ENCODE measurements around the gene GNAZ. TPM values are rescaled to one million over a fixed set of nuclear protein-coding genes. Genes with fewer than 3 reads are reported as not detected.

The GNAZ gene
- total RNA-seq, 1 experiment from 2014 or later: 9.1 TPM

DNA sequence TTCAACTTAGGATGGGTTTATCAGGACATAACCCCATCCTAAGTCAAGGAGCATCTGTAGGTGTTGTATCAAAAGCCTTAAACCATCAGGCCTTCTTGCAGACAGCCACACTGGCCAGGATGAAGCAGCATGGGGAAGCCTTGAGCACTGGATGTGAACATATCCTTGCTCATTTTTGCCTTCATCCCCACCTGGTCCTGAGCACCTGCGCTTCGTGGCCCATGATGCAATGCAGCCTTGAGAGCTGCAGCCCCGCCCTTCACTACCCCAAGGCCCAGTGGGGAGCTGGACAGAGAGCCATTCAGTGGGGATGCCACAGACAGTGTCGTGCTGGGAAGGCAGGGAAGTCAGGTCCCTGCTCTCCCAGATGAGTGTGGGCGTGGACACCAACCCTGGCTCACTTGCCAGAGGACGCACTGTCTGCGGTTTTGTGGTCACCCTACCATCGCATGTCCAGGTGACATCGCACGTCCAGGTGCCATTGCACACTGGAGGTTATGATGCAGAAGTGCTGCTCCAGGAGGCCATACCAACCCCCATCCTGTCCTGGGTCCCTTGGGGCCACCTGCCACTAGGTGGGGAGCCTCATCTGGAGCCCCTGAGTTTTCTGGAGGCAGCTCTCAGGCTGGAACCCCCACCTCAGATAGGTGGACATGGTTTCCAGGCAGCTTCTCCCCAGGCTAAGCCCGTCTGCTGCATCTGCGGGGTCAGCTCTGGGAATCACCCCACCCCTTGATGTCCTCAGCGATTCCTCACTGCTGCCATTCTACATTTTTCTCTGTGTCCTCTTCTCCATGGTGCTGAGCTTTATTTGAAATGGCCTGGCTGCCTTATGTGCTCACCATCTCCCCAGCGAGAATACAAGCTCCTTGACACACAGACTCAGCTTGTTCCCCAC is 14.4 kb downstream of the GNAZ start:
- no peak for DNase-seq (ENCODE audit: low read depth)
- in situ Hi-C loops (cut with HindIII; ENCODE audit: low pct_unique_long_range_greater_than_20kb, low sequenced_read_pairs): no loop called here

DNA sequence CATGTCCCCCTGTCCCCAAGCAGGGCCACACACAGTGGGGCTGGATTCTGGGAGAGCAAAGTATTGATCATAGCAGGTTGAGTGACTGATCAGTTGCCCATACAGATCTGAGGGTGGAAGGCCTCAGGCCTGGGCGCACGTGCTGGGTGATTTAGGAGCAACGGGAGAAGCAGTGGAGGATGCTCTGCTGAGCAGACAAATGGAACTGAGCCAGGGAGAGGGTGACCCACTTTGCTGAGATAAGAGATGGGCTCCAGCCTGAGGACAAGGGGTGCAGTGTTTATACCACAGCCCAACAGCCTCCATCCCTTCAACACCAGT is 15.0 kb downstream of the GNAZ start:
- in situ Hi-C loops (cut with HindIII; ENCODE audit: low pct_unique_long_range_greater_than_20kb, low sequenced_read_pairs): no loop called here
- no peak for DNase-seq (ENCODE audit: low read depth)

DNA sequence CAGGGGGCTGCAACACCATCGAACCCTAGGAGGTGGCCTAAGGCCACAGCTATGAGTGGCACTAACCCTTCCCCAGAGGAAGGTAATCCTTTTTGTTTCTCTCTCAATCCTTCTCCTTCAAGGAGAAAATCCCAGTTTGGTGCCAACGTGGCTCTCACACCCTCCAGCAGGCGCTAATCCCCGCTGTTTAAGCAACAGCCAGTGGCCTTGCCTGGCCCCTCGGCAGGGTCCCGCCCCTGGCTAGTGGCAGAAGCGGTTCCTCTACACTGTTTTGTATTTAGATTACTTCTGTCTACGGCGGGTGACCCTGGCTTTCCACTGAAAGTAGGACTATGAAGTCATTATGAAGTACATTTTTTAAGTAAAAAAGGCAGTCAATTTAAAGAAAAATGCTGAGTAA is 15.5 kb downstream of the GNAZ start:
- in situ Hi-C loops (cut with HindIII; ENCODE audit: low pct_unique_long_range_greater_than_20kb, low sequenced_read_pairs): no loop called here

DNA sequence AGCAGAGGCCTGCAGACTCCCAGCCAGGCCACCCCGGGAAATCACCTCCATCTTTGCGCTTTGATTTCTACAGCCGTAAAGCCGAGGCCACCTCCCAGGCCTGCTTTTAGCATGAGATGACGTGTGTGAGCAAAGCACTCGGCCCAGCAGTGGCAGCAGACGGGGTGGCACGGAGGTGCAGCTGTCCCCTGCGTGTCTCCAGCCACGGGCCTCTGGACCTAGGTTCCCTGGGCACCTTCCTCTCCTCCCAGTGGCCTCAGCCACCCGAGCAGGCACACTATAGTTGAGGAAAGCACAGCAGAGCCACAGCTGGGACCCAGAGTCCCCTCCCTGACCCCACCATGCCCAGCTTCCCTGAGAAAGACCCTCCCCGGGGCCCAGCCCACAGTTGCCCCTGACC is 15.9 kb downstream of the GNAZ start:
- in situ Hi-C loops (cut with HindIII; ENCODE audit: low pct_unique_long_range_greater_than_20kb, low sequenced_read_pairs): no loop called here

More for the DNA sequence above, 15.5 kb downstream of the GNAZ start:
- DNase-seq (ENCODE audit: low read depth): no peak

DNA sequence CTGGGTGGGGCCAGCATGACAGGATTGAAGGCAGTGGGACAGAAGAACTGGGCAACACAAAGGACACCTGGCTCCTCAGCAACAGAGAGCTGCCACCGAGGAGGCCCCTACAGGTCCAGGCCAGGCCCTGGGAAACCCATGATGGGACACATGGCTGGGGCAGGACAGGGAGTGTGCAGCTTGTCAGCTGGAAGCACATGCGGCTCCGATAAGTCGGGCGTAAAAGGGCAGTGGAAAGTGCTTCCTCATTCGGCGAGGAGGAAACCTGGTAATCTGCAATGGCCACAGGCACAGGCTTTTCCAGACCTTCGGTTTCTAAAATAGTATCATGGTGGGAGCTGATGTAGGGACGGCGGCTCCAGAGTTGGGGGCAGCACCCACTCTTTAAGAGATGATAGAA is 16.5 kb downstream of the GNAZ start:
- in situ Hi-C loops (cut with HindIII; ENCODE audit: low pct_unique_long_range_greater_than_20kb, low sequenced_read_pairs): no loop called here

More for the DNA sequence above, 15.9 kb downstream of the GNAZ start:
- DNase-seq (ENCODE audit: low read depth): no peak

DNA sequence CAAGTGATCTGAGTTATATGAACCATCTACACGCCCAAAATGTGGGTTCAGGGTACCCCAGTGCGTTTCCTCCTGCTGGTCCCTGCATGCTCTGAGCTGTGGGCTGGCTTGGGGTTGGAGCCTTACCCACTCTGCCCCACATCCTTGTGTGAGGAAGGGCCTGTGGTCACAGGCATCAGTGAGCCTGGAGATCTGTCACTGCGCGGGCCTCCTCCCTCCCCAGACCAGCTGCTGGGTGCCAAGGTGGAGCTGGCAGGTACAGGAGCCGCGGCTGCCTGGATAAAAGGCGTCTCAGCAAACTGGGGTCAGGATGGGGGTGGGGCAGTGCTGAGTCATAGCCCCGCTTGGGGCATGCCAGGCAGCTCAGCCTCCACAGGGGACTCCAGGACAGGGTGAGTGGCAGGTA is 17.9 kb downstream of the GNAZ start:
- no peak for DNase-seq (ENCODE audit: low read depth)
- in situ Hi-C loops (cut with HindIII; ENCODE audit: low pct_unique_long_range_greater_than_20kb, low sequenced_read_pairs): no loop called here

More for the DNA sequence above, 16.5 kb downstream of the GNAZ start:
- no peak for DNase-seq (ENCODE audit: low read depth)

DNA sequence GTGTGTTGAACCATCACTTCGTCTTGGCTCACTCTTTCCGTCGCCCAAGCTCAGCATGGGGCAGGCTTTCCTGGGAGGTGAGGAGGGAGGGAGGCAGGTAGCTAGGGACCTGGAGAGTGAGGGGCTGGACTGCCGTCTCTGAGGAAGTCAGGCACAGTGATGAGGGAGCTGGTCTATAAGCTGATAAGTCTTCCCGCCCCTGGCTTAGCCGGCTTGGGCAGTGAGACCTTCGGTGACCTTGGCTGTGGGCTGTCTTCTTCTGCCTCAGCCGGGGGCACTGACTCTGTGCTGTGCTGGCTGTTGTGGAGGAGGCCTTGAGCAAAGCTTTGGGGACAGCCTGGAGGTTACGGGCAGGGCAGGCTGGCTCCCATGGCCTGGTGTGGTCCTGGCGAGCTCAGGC is 18.7 kb downstream of the GNAZ start:
- DNase-seq (ENCODE audit: low read depth): no peak
- in situ Hi-C loops (cut with HindIII; ENCODE audit: low pct_unique_long_range_greater_than_20kb, low sequenced_read_pairs): no loop called here

DNA sequence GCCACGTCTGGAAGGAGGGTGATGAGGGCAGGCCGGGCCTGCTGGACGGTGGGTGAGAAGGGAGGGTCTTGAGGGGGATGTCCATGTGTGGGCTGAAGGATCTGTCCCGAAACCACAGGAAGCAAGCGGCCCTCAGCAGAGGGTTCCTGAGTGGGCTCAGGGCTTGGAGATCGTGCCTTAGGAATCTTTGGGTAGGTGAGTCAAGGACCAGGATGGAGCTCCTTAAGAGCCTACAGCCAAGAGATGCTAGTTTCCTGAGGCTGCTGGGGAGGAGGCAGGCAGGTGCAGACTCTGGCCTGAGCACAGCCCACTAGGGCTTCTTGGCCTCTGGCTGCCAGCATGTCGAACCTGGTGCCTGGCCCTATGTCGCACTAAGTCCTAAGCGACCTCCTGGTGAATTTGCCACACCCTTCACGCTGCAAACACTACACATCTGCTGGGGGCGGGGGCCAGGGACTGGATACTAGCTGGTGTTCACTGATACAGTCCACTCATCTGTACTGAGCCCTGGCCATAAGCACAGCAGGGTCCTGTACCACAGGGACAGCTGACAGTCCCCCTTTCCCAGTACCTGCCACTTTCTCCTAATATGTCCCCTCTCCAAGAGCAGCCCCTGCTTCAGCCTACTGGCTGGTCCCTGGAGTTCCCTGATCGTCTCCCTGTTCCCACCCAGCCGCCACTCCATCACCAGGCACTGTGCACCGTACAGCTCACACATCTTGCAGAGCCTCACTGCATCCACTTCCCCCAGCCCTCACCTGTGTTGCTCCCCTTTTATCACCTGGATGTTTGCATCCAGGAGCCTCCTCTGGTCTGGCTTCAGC is 19.5 kb downstream of the GNAZ start:
- no peak for DNase-seq (ENCODE audit: low read depth)
- in situ Hi-C loops (cut with HindIII; ENCODE audit: low pct_unique_long_range_greater_than_20kb, low sequenced_read_pairs): no loop called here

DNA sequence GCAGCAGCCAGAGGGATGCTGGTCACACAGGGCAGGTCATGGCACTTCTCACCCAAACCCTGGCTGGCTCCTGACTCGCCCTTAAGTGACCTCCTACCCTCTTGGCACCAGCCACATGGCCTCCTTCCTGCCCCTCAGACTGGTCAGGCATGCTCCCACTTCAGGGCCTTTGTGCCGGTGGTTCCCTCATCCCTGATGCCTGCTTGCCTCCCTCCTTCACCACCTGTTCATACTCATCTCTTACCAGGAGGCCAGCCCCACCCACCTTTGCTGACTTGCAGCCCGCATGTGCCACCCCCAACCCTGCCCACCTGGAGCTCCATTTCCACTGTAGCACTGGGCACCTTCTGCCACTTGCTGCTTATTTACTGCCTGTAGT is 20.1 kb downstream of the GNAZ start:
- DNase-seq (ENCODE audit: low read depth): no peak
- in situ Hi-C loops (cut with HindIII; ENCODE audit: low pct_unique_long_range_greater_than_20kb, low sequenced_read_pairs): no loop called here

DNA sequence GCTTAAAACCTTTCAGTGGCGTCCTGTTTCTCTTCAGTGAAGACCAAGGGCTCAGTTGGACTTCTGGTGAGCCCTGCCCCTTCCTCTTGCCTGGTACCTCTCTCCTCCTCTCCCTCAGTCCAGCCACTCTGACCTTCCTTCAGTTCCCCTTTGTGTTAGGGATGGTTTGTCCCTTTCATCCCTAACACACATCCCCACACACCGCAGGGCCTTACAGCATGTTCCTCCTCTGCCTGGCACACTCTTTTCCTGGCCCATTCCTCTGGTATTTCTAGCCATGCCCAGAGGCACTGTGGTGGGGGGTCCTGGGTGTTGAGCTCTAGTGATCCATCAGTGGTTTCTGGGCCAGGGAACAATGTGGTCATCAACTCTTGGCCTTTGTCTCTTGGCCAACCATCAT is 21.4 kb downstream of the GNAZ start:
- no peak for DNase-seq (ENCODE audit: low read depth)
- in situ Hi-C loops (cut with HindIII; ENCODE audit: low pct_unique_long_range_greater_than_20kb, low sequenced_read_pairs): no loop called here

DNA sequence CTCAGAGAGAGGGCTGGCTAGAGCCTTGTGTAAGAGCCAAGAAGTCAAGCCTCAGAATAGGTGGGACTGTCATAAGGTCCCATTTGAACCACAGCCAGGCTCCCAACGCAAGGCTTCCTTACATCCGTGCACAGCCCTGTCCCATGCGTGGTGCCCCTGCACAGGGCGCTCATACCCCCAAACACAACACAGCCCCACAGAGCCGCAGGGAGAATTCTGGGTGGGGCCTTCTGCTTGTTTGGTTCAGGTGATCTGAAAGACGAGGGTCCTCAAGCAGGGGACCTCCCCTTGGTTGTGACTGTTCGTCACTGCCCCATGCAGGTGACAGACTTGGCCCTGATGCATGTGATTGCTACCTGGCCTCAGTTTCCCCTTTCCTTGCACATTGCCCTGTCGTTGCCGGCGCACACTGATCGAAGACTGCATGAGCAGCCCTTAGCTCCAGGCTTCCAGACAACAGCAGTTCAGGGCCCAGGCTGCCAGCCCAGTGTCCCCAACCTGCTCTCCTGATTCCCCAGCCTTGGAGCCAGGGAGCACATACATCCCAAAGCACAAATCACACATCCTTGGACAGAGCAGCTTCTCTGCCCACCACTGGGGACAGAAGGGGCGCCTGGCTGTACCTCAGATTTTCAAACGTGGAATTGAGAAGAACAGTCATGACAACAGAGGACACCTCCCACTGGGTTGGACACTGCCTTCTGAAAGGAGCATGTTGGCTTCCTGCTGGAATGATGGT is 22.1 kb downstream of the GNAZ start:
- in situ Hi-C loops (cut with HindIII; ENCODE audit: low pct_unique_long_range_greater_than_20kb, low sequenced_read_pairs): no loop called here
- no peak for DNase-seq (ENCODE audit: low read depth)

DNA sequence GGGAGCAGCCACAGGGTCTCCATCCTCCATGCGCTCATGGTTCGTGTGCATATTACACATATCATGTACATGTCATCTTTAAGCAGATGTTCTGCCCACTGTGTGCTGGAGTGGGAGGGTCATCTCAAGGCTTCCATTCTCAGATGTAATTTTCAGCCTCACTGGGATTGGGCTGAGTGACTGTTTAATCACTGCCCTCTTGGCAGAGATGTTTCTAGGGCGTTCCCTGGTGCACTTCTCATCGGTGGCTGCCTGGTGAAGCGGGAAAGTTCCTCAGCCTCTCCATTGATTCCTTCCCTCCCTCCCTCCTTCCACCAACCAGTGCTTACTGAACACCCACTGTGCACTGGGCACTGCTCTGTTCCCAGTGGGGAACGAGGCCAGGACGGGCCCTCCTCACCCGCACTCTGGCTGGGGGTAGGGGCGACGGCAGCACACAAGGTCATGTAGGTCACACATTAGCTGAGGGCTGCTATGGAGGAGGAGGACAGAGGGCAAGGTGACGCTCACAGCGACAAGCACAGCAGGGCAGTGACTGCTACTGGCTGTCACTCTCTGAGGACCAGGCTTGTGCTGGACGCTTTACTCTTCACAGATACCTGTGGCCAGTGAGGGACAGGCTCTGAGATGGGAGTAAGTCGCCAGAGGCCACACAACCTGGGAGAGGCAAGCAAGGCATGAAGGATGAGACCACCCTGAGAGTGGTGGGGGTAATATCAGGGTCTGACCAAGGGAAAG is 22.9 kb downstream of the GNAZ start:
- in situ Hi-C loops (cut with HindIII; ENCODE audit: low pct_unique_long_range_greater_than_20kb, low sequenced_read_pairs): no loop called here
- no peak for DNase-seq (ENCODE audit: low read depth)

DNA sequence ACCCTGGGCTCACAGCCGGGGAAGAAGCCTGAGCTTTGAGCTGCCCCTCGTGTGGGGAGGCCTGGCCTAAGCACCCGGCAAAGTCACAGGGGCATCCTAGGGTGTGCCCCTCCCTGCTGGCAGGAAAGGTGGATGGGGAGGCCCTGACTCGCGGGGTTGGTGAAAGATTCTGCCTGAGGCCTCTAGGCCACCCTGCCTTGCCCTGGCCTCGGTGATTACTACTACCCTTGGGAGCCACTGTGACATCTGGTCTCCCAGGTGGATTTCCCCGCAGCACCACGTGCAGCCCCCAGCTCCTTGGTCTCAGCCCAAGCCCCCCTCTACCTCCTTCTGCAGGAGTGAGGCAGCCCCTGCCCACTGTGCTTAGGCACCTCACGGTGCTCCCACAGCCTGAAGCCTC is 23.9 kb downstream of the GNAZ start:
- DNase-seq (ENCODE audit: low read depth): no peak
- in situ Hi-C loops (cut with HindIII; ENCODE audit: low pct_unique_long_range_greater_than_20kb, low sequenced_read_pairs): no loop called here

DNA sequence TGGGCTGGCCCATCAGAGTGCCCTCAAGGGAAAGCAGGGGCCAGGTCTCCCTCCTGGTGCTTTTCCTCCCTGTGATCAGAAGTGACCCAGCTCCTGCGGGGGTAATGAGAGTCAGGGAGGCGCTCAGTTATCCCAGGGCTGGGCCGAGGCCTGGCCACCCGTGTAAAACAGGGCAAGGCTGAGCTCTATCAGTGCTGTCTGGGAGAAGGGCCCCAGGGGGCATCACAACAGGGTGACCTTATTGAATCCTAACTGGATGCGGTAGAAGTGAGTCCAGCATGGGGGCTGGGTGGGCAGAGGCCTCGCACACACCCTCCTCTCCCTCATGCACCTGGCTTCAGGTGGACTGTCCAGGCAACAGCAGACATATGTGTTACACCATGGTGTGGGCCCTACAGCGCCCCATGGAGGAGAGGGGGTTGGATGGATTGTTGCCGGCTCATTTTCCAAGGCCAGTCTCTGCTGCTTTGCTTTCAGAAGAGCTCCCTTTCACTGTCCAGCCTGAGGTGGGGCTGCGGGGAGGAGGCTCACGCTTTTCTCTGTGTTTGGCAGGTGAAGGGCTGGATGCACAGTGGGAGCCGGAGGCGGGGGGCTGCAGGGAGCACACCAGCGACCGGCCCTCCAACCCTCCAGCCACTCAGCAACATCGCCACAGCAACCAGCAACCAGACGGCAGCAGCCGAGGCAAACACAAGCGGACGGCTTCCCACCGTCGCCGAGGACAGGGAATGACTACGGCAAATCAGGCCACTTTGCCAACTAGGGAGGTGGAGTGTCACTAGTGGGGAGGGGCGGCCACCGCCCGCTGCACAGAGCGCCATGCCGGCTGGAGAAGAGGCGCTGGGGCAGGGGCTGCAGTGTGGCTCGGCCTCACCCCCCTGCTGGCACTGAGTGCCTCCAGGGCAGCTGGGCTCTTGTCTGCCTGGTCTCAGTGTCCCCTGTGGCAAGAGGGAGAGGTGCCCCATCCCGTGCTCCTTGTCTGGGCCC is 24.7 kb downstream of the GNAZ start:
- no peak for DNase-seq (ENCODE audit: low read depth)
- in situ Hi-C loops (cut with HindIII; ENCODE audit: low pct_unique_long_range_greater_than_20kb, low sequenced_read_pairs): no loop called here

DNA sequence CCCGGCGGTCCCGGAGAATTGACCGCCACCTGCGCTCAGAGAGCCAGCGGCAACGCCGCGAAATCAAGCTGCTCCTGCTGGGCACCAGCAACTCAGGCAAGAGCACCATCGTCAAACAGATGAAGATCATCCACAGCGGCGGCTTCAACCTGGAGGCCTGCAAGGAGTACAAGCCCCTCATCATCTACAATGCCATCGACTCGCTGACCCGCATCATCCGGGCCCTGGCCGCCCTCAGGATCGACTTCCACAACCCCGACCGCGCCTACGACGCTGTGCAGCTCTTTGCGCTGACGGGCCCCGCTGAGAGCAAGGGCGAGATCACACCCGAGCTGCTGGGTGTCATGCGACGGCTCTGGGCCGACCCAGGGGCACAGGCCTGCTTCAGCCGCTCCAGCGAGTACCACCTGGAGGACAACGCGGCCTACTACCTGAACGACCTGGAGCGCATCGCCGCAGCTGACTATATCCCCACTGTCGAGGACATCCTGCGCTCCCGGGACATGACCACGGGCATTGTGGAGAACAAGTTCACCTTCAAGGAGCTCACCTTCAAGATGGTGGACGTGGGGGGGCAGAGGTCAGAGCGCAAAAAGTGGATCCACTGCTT is 25.5 kb downstream of the GNAZ start:
- DNase-seq (ENCODE audit: low read depth): no peak
- in situ Hi-C loops (cut with HindIII; ENCODE audit: low pct_unique_long_range_greater_than_20kb, low sequenced_read_pairs): no loop called here

DNA sequence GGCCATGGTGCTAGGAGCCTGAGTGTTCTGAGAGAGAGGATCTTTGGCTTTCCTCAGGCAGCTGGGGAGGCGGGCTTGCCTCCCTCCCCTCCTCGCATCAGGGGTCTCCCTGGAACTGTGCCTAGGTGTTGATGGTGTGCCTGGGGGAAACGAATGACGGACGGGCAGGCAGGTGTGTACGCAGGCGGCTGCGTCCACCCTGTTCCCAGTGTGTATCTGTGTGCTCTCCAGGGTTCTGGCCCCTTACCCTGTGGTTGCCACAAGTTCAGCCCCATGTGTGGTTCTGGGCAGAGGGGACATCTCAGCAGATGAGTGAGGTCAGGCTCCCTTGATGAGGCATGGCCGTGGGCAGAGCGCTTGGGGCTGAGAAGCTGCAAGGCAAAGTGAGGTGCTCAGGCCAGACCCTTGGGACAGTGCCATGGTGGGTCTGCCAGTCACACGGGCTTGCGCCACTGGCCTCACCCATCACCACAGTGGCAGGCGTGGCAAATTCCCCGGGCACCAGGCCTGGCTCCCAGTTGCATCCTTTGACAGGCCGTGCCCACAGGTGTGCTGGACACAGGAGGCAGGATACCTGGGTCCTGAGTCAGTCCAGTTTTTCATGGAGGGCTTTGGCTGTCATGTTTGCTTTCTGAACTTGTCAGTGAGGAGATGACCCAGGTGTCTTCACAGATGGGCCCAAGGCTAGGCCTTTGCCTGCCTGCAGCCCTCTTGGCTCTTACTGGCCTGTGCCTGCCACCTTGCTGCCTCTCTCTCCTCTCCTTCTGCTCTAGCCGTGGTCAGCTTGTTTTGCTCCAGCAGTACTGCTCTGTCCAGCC is 27.3 kb downstream of the GNAZ start:
- DNase-seq (ENCODE audit: low read depth): no peak
- in situ Hi-C loops (cut with HindIII; ENCODE audit: low pct_unique_long_range_greater_than_20kb, low sequenced_read_pairs): no loop called here
